Activated naive CD8-positive, alpha-beta T cell treated with anti-CD3 and anti-CD28 coated beads for 36 hours (primary cell): Measurements from ENCODE around the gene RASSF4. TPM values are rescaled to one million over a fixed set of nuclear protein-coding genes. Genes with fewer than 3 reads are reported as not detected.

Source experiments
- DNase-seq: peaks from one replicate; pipeline ENCODE4 v3.0.0; 2021
- H3K27ac Mint-ChIP-seq: one replicate; pipeline ENCODE4 v1.8.0; 2022; ENCODE audit warnings: mild to moderate bottlenecking, moderate library complexity, mixed read lengths
- H3K27me3 Mint-ChIP-seq: one replicate; pipeline ENCODE4 v1.8.0; 2022; ENCODE audit warnings: mild to moderate bottlenecking, mixed read lengths
- H3K36me3 Mint-ChIP-seq: one replicate; pipeline ENCODE4 v1.8.0; 2021; ENCODE audit warnings: mild to moderate bottlenecking, mixed read lengths
- H3K4me1 Mint-ChIP-seq: one replicate; pipeline ENCODE4 v1.8.0; 2021; ENCODE audit warnings: mixed read lengths
- H3K4me3 Mint-ChIP-seq: one replicate; pipeline ENCODE4 v1.8.0; 2022; ENCODE audit warnings: mild to moderate bottlenecking, moderate library complexity, mixed read lengths
- H3K9me3 Mint-ChIP-seq: one replicate; pipeline ENCODE4 v1.8.0; 2022; ENCODE audit warnings: mixed read lengths
- total RNA-seq, 2 experiments: library from RNA; stranded (reverse); gene quantifications; one replicate each; pipeline ENCODE4 v1.2.3, GENCODE V29; 2021

The RASSF4 gene
- total RNA-seq, 2 experiments from 2014 or later: 5.6 to 6.2 TPM

DNA sequence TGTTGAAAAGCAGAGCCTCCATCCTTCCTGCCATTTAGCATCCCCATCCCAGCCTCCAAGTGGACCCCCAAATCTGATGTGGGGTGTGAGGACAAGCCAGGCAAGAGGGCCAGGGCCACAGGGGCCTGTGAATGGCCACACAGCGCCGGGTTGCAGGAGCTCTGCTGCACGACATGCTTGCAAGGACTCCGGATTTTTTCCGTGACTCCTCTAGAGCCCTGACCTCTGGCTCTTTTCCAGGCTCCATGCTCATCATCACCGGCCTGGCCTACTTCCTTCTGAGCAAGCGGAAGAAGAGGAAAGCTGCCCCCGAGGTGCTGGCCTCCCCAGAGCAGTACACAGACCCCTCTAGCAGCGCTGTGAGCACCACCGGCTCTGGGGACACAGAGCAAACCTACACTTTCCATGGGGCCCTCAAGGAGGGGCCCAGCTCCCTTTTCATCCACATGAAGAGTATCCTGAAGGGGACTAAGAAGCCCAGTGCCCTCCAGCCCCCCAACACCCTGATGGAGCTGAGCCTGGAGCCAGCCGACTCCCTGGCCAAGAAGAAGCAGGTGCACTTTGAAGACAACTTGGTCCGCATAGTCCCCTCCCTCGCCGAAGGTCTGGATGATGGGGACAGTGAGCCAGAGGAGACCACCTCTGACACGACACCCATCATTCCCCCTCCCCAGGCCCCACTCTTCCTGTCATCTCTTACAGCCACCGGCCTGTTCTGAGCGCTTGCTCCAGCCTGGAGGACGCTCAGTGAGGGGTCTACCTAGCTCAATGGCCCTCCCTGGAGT, 25.0 kb upstream of the RASSF4 start:
- H3K9me3 Mint-ChIP-seq: peaks cover 2% of the 10 kb centered on the region
- no peak overlapping the region for H3K27ac Mint-ChIP-seq
- peaks cover 11% of the 10 kb centered on the region for H3K27me3 Mint-ChIP-seq
- DNase-seq: no peak
- H3K4me1 Mint-ChIP-seq: peaks cover 7% of the 10 kb centered on the region
- no peak overlapping the region for H3K4me3 Mint-ChIP-seq
- no peaks in the 10 kb centered on the region for H3K36me3 Mint-ChIP-seq

DNA sequence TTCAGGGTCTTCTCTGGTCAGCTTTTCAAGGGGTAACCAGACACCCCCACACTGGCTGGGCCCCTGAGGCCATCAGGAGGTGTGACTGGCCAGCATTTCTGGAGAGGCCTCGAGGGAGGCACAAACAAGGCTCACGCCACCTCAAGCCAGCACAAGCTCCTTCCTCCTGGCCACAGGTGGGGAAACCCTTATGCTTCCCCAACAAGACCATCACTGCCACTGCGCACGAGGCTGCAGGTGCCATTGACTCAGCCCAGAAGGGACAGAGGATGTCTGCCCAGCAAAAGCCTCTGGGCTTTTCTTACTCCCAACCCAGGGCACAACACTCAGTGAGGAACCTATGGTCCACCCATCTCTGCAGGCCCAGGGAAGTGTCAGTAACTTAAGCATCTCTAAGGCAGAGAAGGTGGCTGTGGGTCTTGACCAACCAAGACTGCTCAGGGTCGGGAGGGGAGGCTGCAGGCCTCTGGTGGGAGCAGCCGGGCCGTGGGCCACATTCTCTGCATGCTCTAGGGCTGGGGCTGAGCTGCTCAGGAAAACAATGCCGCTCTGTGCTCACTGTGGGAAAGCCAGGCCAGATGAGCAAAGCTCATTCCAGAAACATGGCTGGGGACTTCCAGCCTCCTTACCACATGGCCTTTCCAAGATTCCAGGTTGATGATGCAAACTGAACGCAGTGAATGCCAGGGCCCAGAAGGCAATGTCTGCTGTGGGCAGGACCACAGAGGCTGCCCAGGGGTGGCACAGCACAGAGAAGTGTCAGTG, 24.2 kb upstream of the RASSF4 start:
- peaks cover 18% of the 10 kb centered on the region for H3K27me3 Mint-ChIP-seq
- peaks cover 2% of the 10 kb centered on the region for H3K9me3 Mint-ChIP-seq
- DNase-seq: no peak
- no peak overlapping the region for H3K27ac Mint-ChIP-seq
- no peak overlapping the region for H3K4me3 Mint-ChIP-seq
- H3K4me1 Mint-ChIP-seq: peaks cover 7% of the 10 kb centered on the region
- H3K36me3 Mint-ChIP-seq: no peaks in the 10 kb centered on the region

DNA sequence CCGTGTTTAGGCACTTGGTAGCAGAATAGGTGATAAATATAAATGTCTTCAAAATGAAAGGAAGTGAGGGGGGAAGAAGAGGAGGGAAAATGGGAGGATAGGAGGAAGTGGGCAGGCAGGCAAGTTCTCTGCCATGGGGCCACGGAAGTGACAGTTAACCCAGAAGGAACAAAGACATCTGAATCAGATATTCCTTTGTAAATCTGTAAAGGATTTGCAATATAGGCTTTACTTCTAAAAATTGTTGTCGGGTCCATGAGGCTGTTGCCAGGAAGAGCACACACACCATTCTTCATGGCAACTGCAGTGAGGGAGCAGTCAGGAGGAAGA, 23.7 kb upstream of the RASSF4 start:
- no peak for DNase-seq
- H3K4me3 Mint-ChIP-seq: no peak overlapping the region
- peaks cover 7% of the 10 kb centered on the region for H3K4me1 Mint-ChIP-seq
- no peaks in the 10 kb centered on the region for H3K36me3 Mint-ChIP-seq
- H3K27me3 Mint-ChIP-seq: peaks cover 23% of the 10 kb centered on the region
- H3K9me3 Mint-ChIP-seq: peaks cover 2% of the 10 kb centered on the region
- H3K27ac Mint-ChIP-seq: no peak overlapping the region

DNA sequence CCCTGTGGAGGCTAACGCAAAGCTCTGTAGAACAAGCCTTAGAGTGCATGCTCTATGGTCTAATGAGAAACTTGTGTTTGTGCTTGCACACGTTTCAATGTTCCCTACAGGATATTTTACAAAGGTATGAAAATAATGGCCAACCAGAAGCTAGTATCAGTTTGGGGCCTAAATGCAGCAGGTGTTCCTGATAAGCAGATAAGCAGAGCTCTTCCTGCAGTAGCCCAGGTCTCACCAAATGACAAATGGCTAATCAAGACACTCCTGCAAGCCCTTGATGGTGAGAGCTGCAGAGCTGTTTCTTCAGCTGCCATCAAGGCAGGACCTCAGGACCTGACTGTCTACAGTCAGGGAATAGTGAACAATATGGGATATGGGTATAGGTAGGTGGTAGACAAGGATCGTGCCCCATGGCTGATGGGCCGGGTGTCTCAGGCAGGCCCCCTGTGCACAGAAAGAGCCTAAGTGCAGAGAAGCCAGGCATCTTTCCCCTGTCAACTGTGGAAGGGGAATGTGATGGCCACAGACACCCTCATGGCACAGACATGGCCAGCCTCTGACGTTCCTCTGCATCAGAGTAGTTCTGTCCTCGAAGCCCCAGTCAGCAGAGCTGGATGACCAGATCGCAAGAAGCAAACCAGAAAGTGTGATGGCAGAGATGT, 23.2 kb upstream of the RASSF4 start:
- Mint-ChIP-seq H3K27me3 (peaks cover 24% of the 10 kb centered on the region), H3K4me1 (peaks cover 7% of the 10 kb centered on the region), H3K27ac (no peak overlapping the region), H3K9me3 (peaks cover 2% of the 10 kb centered on the region), H3K36me3 (no peaks in the 10 kb centered on the region), H3K4me3 (no peak overlapping the region)
- no peak for DNase-seq

DNA sequence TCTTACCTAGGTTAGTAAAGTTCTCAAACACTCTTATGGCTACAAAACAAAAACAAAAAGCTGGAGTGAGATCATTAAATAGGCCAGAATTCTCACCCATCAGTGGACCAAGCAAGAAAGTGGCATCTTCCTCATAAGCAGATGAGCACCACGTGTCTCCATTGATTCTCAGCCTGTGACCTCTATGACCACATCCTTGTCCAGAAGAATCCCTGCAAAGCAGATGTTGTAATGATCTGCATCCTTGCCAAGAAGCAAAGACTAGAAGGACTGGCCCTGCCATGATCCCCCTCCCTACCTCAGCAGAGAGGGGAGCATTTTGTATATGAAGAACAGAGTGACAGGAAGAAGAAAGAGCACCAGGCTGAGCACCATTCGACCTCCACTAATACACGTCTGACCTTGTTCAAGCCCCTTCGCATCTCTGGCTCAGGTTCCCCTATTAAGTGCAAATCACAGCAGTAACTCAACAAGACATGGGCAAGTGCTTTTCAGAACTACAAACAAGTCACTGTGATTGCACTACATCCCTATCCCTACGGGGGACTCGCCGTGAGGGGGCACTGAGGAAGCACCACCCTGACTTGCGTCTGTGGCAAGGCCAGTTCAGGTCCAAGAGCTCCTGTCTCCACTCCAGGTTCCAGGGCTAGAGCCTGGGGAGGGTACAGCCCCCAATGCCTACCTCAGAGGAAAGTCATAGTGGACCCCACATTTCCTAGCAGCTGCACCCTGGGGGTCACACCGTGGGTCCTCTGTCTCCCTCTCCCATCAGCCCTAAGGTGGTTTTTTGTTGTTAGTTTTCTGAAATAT, 22.2 kb upstream of the RASSF4 start:
- no peaks in the 10 kb centered on the region for H3K36me3 Mint-ChIP-seq
- H3K27me3 Mint-ChIP-seq: peaks cover 26% of the 10 kb centered on the region
- no peak overlapping the region for H3K27ac Mint-ChIP-seq
- no peak overlapping the region for H3K4me3 Mint-ChIP-seq
- peaks cover 7% of the 10 kb centered on the region for H3K4me1 Mint-ChIP-seq
- H3K9me3 Mint-ChIP-seq: peaks cover 2% of the 10 kb centered on the region
- no peak for DNase-seq

DNA sequence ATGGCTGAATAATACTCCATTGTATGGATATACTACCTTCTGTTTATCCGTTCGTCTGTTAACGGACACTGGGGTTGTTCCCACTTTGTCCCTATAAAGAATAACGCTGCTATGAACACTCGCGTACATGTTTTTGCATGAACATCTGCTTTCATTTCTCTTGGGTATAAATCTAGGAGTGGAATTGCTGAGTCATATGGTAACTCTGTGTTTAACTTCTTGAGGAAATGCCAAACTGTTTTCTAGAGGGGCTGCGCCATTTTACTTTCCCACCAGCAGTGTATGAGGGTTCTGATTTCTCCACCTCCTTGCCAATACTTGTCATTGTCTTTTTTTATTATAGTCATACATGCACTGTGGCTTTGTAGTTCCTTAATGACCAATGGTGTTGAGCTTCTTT, 20.6 kb upstream of the RASSF4 start:
- no peak overlapping the region for H3K27ac Mint-ChIP-seq
- no peak overlapping the region for H3K4me3 Mint-ChIP-seq
- DNase-seq: no peak
- H3K36me3 Mint-ChIP-seq: no peaks in the 10 kb centered on the region
- H3K27me3 Mint-ChIP-seq: peaks cover 34% of the 10 kb centered on the region
- H3K9me3 Mint-ChIP-seq: peaks cover 10% of the 10 kb centered on the region
- peaks cover 7% of the 10 kb centered on the region for H3K4me1 Mint-ChIP-seq

DNA sequence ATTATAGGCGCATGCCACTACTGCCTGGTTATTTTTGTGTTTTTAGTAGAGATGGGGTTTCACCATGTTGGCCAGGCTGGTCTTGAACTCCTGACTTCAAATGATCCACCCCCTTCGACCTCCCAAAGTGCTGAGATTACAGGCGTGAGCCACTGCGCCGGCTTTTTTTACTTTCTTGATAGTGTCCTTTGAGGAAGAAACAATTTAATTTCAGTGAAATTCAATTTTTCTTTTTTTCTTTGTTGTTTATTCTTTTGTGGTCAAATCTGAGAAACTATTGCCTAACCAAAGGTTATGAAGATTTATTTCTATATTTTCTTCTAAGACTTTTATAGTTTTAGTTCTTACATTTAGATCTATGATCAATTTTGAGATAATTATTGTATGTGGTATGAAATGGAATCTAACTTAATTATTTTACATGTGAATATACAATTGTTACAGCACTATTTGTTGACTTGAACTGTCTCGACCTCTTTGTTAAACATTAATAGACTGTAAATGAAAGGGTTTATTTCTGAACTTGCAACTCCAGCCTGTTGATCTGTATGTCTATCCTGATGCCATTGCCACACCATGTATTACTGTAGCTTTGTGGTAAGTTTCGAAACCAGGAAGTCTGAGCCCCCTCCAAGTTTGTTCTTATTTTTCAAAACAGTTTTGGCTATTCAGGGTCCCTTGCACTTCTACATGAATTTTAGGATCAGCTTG, 19.8 kb upstream of the RASSF4 start:
- peaks cover 18% of the 10 kb centered on the region for H3K9me3 Mint-ChIP-seq
- H3K4me3 Mint-ChIP-seq: no peak overlapping the region
- peaks cover 7% of the 10 kb centered on the region for H3K4me1 Mint-ChIP-seq
- no peaks in the 10 kb centered on the region for H3K36me3 Mint-ChIP-seq
- no peak for DNase-seq
- H3K27me3 Mint-ChIP-seq: peaks cover 34% of the 10 kb centered on the region
- no peak overlapping the region for H3K27ac Mint-ChIP-seq

DNA sequence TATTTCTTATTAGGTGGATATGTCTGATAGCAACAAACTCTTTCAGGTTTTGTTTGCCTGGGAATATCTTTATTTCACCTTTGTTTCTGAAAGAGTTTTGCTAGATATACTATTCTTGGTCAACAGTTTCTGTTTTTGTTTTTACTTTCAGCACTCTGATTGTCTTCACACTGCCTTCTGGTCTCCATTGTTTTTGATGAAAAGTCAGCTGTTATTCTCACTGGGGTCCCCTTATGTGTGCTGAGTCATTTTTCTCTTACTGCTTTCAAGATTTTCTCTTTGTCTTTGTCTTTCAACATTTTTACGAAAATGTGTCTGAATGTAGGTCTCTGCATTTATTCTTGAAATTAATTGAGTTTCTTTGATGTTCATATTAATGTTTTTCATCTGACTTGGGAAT, 15.2 kb upstream of the RASSF4 start:
- no peak overlapping the region for H3K4me3 Mint-ChIP-seq
- peaks cover 5% of the 10 kb centered on the region for H3K36me3 Mint-ChIP-seq
- H3K27ac Mint-ChIP-seq: no peak overlapping the region
- H3K4me1 Mint-ChIP-seq: peaks cover 11% of the 10 kb centered on the region
- peaks cover 18% of the 10 kb centered on the region for H3K9me3 Mint-ChIP-seq
- H3K27me3 Mint-ChIP-seq: peaks cover 24% of the 10 kb centered on the region
- no peak for DNase-seq

DNA sequence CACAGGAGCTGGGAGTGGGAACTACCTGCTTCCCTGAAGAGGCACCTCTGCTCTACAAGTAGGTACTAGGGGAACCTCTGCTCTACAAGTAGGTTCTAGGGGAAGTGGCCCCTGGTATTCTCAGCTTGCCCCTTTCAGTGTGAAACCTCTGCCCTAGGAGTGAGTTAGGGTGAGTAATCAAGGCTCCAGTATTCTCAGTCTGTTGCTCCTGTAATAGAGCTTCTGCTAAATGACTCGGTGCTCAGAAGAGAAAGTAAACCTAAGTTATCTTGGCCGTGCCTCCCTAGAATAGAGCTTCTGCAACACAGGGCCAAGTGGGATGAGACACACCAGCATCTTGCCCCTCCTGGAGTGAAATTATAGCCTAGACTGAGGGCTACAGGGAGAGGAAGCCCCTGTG, 13.4 kb upstream of the RASSF4 start:
- no peak for DNase-seq
- no peak overlapping the region for H3K4me3 Mint-ChIP-seq

DNA sequence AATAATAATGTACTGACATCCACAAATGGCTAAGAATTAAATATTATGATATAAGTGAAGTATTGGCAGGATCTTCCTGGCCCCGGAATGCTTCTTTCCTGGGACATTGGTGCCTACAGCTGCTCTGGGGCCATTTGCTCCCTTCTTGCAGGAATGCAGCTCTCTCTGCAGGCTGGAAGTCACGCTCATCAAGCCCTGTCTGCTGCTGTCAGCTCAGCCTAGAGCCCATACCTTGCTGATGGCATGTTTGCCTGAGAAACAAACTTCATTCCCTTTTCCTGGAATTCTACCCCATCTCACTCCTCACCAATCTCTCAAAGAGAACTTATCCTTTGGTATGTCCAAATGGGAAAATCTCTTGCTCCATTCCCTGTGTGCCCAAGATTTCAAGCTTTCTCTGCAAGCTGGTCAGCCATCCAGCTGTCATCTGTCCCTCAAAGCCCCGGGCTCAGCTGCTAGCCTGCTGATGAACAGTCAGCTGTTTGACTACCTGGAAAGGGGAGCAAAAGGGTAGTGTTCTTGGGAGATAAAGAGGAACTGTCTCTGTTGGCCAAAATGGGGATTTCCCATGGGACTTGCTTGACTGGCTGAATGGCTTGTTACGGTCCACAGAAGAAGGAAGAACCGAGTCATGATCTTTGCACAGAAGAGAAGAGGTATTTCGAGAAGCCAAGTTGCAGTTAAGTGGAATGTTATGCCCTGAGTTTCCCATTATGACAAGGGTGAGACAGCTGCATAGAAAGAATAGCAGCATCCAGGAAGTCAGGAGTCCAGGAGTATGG, 12.0 kb upstream of the RASSF4 start:
- H3K4me3 Mint-ChIP-seq: no peak overlapping the region
- peaks cover 5% of the 10 kb centered on the region for H3K36me3 Mint-ChIP-seq
- DNase-seq: no peak
- peaks cover 17% of the 10 kb centered on the region for H3K9me3 Mint-ChIP-seq
- no peak overlapping the region for H3K27ac Mint-ChIP-seq
- H3K27me3 Mint-ChIP-seq: peaks cover 6% of the 10 kb centered on the region
- H3K4me1 Mint-ChIP-seq: peaks cover 13% of the 10 kb centered on the region

More for the DNA sequence above, 13.4 kb upstream of the RASSF4 start:
- Mint-ChIP-seq H3K36me3 (peaks cover 5% of the 10 kb centered on the region), H3K27ac (no peak overlapping the region), H3K27me3 (peaks cover 10% of the 10 kb centered on the region), H3K4me1 (peaks cover 13% of the 10 kb centered on the region), H3K9me3 (peaks cover 18% of the 10 kb centered on the region)

DNA sequence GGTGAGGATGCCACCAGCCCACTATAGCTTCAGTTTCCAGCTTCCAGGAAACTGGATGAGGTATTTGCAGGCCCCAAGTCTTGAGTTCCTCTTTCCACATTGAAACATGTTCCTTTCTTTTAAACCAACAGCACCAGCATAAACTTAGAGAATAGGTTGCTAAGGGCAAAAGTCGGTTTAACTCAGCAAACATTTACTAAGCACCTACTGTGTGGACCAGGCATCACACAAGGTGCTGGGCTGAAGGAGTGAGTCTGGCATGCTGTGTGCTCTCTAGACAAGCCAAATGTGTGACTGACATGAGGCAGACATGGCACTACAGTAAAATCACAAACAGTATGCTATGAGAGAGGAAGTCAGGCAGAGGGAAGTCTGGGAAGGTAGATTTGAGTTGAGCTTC, 11.0 kb upstream of the RASSF4 start:
- peaks cover 13% of the 10 kb centered on the region for H3K4me1 Mint-ChIP-seq
- DNase-seq: no peak
- peaks cover 5% of the 10 kb centered on the region for H3K36me3 Mint-ChIP-seq
- H3K27ac Mint-ChIP-seq: no peak overlapping the region
- H3K27me3 Mint-ChIP-seq: no peaks in the 10 kb centered on the region
- no peak overlapping the region for H3K4me3 Mint-ChIP-seq
- peaks cover 12% of the 10 kb centered on the region for H3K9me3 Mint-ChIP-seq

DNA sequence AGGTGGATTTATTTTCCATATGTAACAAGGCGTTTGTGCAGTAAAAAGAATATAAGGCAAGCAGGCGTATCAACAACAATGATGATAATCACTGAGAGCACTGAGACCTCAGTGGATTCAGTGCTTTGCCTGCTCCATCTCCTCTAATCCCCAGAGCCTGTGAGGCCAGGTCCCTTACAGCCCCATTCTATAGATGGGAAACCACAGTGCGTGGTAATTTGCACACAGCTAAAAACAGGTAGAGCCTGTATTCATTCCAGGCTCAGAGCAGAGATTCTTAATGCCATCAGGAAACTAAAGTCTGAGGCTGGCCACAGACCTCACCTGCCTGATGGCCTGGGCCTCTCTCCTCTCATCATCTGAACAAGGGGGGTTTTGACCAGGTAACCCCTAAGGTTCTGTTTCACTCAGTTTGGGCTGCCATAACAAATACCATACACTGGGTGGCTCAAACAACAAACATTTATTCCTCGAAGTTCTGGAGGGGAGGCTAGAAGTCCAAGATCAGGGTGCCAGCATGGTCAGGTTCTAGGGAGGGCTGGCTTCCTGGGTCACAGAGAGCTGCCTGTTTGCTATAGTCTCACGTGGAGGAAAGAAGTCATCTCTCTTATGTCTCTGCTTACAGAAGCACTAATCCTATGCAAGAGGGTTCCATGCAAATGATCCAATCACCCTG, 10.3 kb upstream of the RASSF4 start:
- Mint-ChIP-seq H3K4me3 (no peak overlapping the region), H3K36me3 (peaks cover 5% of the 10 kb centered on the region), H3K27ac (no peak overlapping the region), H3K9me3 (peaks cover 8% of the 10 kb centered on the region), H3K4me1 (peaks cover 13% of the 10 kb centered on the region), H3K27me3 (no peaks in the 10 kb centered on the region)
- no peak for DNase-seq

DNA sequence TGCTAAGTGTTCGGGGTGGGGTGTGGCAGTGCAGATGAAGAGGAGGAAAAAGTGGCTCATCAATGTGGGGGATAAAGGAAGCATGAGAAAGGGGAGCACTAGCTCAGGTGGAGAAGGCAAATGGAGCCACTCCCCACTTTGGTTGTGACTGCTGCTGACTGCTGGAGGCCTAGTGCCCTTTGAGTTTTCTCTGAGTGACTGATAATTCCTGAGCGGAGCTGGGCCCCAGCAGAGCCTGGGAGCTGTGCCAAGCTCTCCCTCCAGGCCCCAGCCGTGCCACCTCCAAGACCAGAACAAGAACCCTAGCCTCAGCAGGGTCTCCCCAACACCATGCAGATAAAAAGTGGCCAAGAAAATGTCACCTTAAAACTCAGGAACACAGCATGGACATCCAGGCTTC, 9.7 kb upstream of the RASSF4 start:
- H3K4me3 Mint-ChIP-seq: no peak overlapping the region
- H3K9me3 Mint-ChIP-seq: peaks cover 3% of the 10 kb centered on the region
- DNase-seq: no peak
- peaks cover 5% of the 10 kb centered on the region for H3K36me3 Mint-ChIP-seq
- no peak overlapping the region for H3K27ac Mint-ChIP-seq
- peaks cover 15% of the 10 kb centered on the region for H3K4me1 Mint-ChIP-seq
- no peaks in the 10 kb centered on the region for H3K27me3 Mint-ChIP-seq
